HG02678 (cell line): ENCODE results near the gene PTPRN2.
"Not testable (repeated sequence)": the region's sequence is repeated elsewhere in the genome, so short reads cannot be mapped to it uniquely, and the experiment has no call there.

ENCODE experiments used
- ATAC-seq: cut with Tn5 transposase; IDR thresholded peaks from one replicate; pipeline ENCODE4 v1.9.1; 2021; ENCODE audit warnings: mild to moderate bottlenecking, moderate library complexity; ENCODE audit not compliant: unreplicated experiment

PTPRN2 gene

GRCh38 chr7:158332516-158332915 is 255.1 kb downstream of the PTPRN2 start:
- not testable (repeated sequence) for ATAC-seq

- ATAC-seq = not testable (repeated sequence)
Observed at GRCh38 chr7:158331826-158332450, 255.7 kb downstream of the PTPRN2 start.

- no peak for ATAC-seq
Observed at GRCh38 chr7:158329686-158330085, 257.9 kb downstream of the PTPRN2 start.

GRCh38 chr7:158329014-158329610 is 258.5 kb downstream of the PTPRN2 start:
- no peak for ATAC-seq

GRCh38 chr7:158328376-158329013 is 259.1 kb downstream of the PTPRN2 start:
- ATAC-seq = no peak

GRCh38 chr7:158327571-158328180 is 259.9 kb downstream of the PTPRN2 start:
- ATAC-seq = no peak

- ATAC-seq = no peak
Observed at GRCh38 chr7:158327012-158327411, 260.6 kb downstream of the PTPRN2 start.

- no peak for ATAC-seq
Observed at GRCh38 chr7:158325530-158326381, 261.9 kb downstream of the PTPRN2 start.

GRCh38 chr7:158324397-158325360 is 262.9 kb downstream of the PTPRN2 start:
- no peak for ATAC-seq

GRCh38 chr7:158323741-158324396 is 263.8 kb downstream of the PTPRN2 start:
- ATAC-seq = no peak

- ATAC-seq = no peak
Observed at GRCh38 chr7:158322616-158323530, 264.8 kb downstream of the PTPRN2 start.

- no peak for ATAC-seq
Observed at GRCh38 chr7:158321936-158322615, 265.5 kb downstream of the PTPRN2 start.

- no peak for ATAC-seq
Observed at GRCh38 chr7:158321056-158321700, 266.4 kb downstream of the PTPRN2 start.

- no peak for ATAC-seq
Observed at GRCh38 chr7:158320328-158320727, 267.3 kb downstream of the PTPRN2 start.

GRCh38 chr7:158318511-158318913 is 269.1 kb downstream of the PTPRN2 start:
- no peak for ATAC-seq

GRCh38 chr7:158317238-158318205 is 270.1 kb downstream of the PTPRN2 start:
- no peak for ATAC-seq
